ENCODE measurements around the gene NAALAD2.
"Not testable (repeated sequence)": the region's sequence is repeated elsewhere in the genome, so short reads cannot be mapped to it uniquely, and the experiment has no call there.

The NAALAD2 gene

GRCh38 chr11:90148900-90149299, 14.4 kb downstream of the NAALAD2 start:
- DNase-seq (ENCODE audit: low spot score) = no peak

GRCh38 chr11:90166982-90167573, 32.6 kb downstream of the NAALAD2 start:
- not testable (repeated sequence) for H3K27ac ChIP-seq (ENCODE audit: poor library complexity, severe bottlenecking); H3K4me1 ChIP-seq (ENCODE audit: insufficient read depth, poor library complexity, severe bottlenecking); H3K36me3 ChIP-seq (ENCODE audit: low read depth); ATAC-seq (ENCODE audit: low read depth); H3K4me3 ChIP-seq (ENCODE audit: severe bottlenecking); H3K27me3 ChIP-seq (ENCODE audit: insufficient read depth, poor library complexity, severe bottlenecking); DNase-seq (ENCODE audit: low spot score); H3K9me3 ChIP-seq (ENCODE audit: severe bottlenecking)

More at GRCh38 chr11:90148900-90149299, 14.4 kb downstream of the NAALAD2 start:
- no peaks in the 10 kb centered on the region for H3K4me1 ChIP-seq (ENCODE audit: insufficient read depth, poor library complexity, severe bottlenecking)
- no peak overlapping the region for H3K27ac ChIP-seq (ENCODE audit: poor library complexity, severe bottlenecking)
- no peaks in the 10 kb centered on the region for H3K9me3 ChIP-seq (ENCODE audit: severe bottlenecking)
- no peak for ATAC-seq (ENCODE audit: low read depth)
- no peak overlapping the region for H3K4me3 ChIP-seq (ENCODE audit: severe bottlenecking)
- TF ChIP-seq, protein P1, sequence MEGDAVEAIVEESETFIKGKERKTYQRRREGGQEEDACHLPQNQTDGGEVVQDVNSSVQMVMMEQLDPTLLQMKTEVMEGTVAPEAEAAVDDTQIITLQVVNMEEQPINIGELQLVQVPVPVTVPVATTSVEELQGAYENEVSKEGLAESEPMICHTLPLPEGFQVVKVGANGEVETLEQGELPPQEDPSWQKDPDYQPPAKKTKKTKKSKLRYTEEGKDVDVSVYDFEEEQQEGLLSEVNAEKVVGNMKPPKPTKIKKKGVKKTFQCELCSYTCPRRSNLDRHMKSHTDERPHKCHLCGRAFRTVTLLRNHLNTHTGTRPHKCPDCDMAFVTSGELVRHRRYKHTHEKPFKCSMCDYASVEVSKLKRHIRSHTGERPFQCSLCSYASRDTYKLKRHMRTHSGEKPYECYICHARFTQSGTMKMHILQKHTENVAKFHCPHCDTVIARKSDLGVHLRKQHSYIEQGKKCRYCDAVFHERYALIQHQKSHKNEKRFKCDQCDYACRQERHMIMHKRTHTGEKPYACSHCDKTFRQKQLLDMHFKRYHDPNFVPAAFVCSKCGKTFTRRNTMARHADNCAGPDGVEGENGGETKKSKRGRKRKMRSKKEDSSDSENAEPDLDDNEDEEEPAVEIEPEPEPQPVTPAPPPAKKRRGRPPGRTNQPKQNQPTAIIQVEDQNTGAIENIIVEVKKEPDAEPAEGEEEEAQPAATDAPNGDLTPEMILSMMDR (IDR thresholded peaks at IDR 0.05; ENCODE audit: poor library complexity, severe bottlenecking) = peak; percentile 21
- no peaks in the 10 kb centered on the region for H3K36me3 ChIP-seq (ENCODE audit: low read depth)
- H3K27me3 ChIP-seq (ENCODE audit: insufficient read depth, poor library complexity, severe bottlenecking) = peaks cover 5% of the 10 kb centered on the region

DNA sequence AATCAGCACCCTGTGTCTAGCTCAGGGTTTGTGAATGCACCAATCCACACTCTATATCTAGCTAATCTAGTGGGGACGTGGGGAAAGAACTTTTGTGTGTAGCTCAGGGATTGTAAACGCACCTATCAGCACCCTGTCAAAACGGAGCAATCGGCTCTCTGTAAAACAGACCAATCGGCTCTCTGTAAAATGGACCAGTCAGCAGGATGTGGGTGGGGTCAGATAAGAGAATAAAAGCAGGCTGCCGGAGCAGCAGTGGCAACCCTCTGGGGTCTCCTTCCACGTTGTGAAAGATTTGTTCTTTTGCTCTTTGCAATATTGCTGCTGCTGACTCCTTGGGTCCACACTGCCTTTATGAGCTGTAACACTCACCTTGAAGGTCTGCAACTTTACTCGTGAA, 33.2 kb downstream of the NAALAD2 start:
- DNase-seq (ENCODE audit: low spot score); H3K27me3 ChIP-seq (ENCODE audit: insufficient read depth, poor library complexity, severe bottlenecking); H3K9me3 ChIP-seq (ENCODE audit: severe bottlenecking); H3K4me1 ChIP-seq (ENCODE audit: insufficient read depth, poor library complexity, severe bottlenecking); H3K36me3 ChIP-seq (ENCODE audit: low read depth); ATAC-seq (ENCODE audit: low read depth); H3K27ac ChIP-seq (ENCODE audit: poor library complexity, severe bottlenecking); H3K4me3 ChIP-seq (ENCODE audit: severe bottlenecking): not testable (repeated sequence)

DNA sequence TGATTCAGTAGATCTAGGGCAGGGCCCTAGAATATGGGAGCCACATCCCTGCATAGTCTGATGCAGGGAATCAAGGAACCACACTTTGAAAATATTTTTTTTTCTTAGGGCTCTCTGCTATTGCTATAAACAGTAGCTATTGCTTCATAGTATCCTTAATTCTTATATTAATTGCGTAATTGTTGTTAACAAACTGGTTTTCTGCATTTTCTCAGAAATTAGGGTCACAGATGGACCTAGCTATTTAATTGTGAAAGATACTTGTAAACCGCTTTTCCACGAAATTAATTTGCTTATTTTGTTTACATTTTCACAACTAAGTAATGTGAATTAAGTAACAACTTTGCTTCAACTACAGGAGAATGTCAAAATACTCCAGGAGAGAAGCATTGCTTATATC, 34.1 kb downstream of the NAALAD2 start:
- TF ChIP-seq, protein P1 (IDR thresholded peaks at IDR 0.05; ENCODE audit: poor library complexity, severe bottlenecking) = no peak
- ATAC-seq (ENCODE audit: low read depth) = no peak
- Histone ChIP-seq H3K4me3 (ENCODE audit: severe bottlenecking) (no peak overlapping the region), H3K9me3 (ENCODE audit: severe bottlenecking) (no peaks in the 10 kb centered on the region), H3K36me3 (ENCODE audit: low read depth) (no peaks in the 10 kb centered on the region), H3K27ac (ENCODE audit: poor library complexity, severe bottlenecking) (no peak overlapping the region), H3K4me1 (ENCODE audit: insufficient read depth, poor library complexity, severe bottlenecking) (no peaks in the 10 kb centered on the region), H3K27me3 (ENCODE audit: insufficient read depth, poor library complexity, severe bottlenecking) (peaks cover under 1% of the 10 kb centered on the region)
- DNase-seq (ENCODE audit: low spot score) = no peak

- Histone ChIP-seq H3K4me1 (ENCODE audit: insufficient read depth, poor library complexity, severe bottlenecking) (no peaks in the 10 kb centered on the region), H3K27me3 (ENCODE audit: insufficient read depth, poor library complexity, severe bottlenecking) (no peaks in the 10 kb centered on the region), H3K36me3 (ENCODE audit: low read depth) (no peaks in the 10 kb centered on the region), H3K27ac (ENCODE audit: poor library complexity, severe bottlenecking) (no peak overlapping the region), H3K4me3 (ENCODE audit: severe bottlenecking) (no peak overlapping the region), H3K9me3 (ENCODE audit: severe bottlenecking) (no peaks in the 10 kb centered on the region)
- TF ChIP-seq, protein P1 (IDR thresholded peaks at IDR 0.05; ENCODE audit: poor library complexity, severe bottlenecking) = no peak
- DNase-seq (ENCODE audit: low spot score) (no peak), ATAC-seq (ENCODE audit: low read depth) (no peak)
These were observed 36.9 kb downstream of the NAALAD2 start for GRCh38 chr11:90171359-90171758.

DNA sequence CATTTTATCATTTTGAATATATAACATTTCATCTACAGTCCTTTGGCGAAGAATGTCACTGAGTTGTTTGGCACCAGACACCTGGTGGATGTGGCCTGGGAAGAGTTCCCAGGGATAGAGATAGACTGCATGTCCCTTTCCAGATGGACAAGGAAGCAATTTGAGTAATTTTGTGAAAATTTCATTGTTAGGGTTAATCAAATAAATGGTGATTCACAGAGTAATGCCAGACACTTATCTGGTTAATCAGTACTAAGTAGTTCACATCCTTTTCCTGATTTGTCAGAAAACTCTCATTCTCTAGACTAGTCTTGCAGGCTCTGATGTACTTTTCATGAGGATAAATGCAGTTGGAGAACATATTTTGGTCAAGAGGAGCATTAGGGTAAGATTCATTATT, 41.6 kb downstream of the NAALAD2 start:
- Histone ChIP-seq H3K4me1 (ENCODE audit: insufficient read depth, poor library complexity, severe bottlenecking) (no peaks in the 10 kb centered on the region), H3K27ac (ENCODE audit: poor library complexity, severe bottlenecking) (no peak overlapping the region), H3K27me3 (ENCODE audit: insufficient read depth, poor library complexity, severe bottlenecking) (no peaks in the 10 kb centered on the region), H3K4me3 (ENCODE audit: severe bottlenecking) (no peak overlapping the region), H3K36me3 (ENCODE audit: low read depth) (no peaks in the 10 kb centered on the region), H3K9me3 (ENCODE audit: severe bottlenecking) (no peaks in the 10 kb centered on the region)
- ATAC-seq (ENCODE audit: low read depth) (no peak), DNase-seq (ENCODE audit: low spot score) (no peak)
- TF ChIP-seq, protein P1 (IDR thresholded peaks at IDR 0.05; ENCODE audit: poor library complexity, severe bottlenecking) = no peak

Data from RWPE2 (cell line).